GM12873 (cell line): ENCODE data around the gene UNC13D.

Source experiments
- TF ChIP-seq, protein P1 (sequence below): IDR thresholded peaks from 2 replicates; pipeline ENCODE4 v1.5.1; 2012; ENCODE audit warnings: low read depth, mild to moderate bottlenecking, moderate library complexity, low read length, control low read depth; ENCODE audit not compliant: insufficient read depth; ENCODE audit errors: missing control alignments

The UNC13D gene

DNA sequence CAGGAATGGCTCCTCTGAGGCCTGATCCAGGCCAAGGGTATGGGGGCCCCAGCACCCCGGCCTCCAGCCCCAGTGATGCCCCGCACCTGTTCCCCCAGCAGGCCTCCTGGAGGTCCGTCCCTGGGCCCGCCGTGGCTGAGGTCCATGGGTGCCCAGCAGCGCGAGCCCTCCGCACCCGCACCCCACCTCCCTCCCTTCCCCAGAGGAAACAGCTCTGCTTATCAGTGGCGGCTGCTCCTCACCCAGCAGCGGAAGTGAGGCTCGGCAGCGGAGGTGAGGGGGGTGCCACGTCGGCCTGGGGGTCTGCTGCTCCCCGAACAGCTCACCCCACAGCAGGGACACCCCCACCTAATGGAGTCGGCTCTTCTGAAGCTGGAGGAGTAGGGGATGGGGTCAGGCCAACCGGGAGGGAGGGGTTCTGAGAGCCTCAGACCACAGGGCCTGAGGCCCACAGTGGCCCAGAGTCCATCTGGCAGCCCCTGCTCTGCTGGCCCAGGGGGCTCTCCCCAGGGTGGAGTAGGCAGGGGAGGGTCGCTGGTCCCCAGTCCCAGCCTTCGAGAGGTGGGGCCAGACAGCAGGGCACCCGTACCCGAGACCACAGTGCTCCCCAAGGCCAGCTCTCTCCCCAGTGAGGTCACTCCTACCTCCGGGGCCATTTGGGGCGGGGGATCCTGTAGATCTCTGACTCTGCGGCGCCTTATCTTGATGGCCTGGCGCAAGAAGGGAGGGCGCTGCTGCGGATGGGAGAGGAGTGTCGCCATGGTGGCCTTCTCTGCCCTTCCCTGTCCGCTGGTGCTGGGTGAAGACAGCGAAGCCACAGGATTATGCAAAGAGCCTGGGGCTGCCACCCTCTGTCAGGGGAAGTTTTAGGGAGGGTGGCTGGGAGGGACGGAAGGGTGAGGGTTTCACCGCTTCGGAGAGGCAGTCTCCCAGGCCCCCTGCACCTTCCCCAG lies at the start of gene UNC13D:
Gene UNC13D (minus strand): TSS at position 828 of the 953 bp plus-strand sequence. CDS start 67 bp downstream, at position 761.
- TF ChIP-seq, protein P1, sequence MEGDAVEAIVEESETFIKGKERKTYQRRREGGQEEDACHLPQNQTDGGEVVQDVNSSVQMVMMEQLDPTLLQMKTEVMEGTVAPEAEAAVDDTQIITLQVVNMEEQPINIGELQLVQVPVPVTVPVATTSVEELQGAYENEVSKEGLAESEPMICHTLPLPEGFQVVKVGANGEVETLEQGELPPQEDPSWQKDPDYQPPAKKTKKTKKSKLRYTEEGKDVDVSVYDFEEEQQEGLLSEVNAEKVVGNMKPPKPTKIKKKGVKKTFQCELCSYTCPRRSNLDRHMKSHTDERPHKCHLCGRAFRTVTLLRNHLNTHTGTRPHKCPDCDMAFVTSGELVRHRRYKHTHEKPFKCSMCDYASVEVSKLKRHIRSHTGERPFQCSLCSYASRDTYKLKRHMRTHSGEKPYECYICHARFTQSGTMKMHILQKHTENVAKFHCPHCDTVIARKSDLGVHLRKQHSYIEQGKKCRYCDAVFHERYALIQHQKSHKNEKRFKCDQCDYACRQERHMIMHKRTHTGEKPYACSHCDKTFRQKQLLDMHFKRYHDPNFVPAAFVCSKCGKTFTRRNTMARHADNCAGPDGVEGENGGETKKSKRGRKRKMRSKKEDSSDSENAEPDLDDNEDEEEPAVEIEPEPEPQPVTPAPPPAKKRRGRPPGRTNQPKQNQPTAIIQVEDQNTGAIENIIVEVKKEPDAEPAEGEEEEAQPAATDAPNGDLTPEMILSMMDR = no peak

GRCh38 chr17:75893305-75894048 lies 49.3 kb upstream of the UNC13D start:
- TF ChIP-seq, protein P1 = no peak

DNA sequence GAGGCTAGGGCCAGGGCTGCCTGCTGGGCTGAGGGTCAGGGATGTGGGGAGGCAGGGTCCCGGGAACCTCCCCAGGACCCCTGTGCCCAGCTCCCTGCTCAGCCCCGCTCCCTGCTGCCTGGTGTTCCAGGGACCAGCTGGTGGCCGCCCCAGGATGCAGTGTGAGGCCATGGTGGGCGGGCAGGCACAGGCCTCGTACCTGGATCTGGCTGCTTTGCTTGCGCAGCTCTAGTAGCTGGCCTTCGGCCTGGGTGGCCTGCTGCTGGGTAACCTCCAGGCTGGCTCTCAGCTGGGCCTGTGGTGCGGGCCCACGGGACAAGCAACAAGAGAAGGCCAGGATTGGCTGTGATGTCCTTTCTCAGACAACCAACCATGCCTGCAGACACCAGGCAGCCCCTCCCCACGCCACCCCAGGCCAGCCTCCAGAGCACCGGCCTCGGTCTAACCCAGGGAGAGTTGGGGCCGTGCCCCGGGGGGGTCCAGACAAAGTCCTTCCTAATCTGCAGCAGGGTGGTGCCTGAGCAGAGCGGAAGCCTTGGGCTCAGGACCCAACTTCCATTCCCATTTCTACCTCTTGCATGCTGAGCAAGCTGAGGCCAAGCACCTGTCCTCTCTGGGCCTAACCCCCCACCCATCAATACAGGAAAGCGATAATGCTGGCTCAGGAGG lies 48.5 kb upstream of the UNC13D start:
- TF ChIP-seq, protein P1 = no peak

GRCh38 chr17:75891605-75892555 lies 47.7 kb upstream of the UNC13D start:
- TF ChIP-seq, protein P1 = no peak

DNA sequence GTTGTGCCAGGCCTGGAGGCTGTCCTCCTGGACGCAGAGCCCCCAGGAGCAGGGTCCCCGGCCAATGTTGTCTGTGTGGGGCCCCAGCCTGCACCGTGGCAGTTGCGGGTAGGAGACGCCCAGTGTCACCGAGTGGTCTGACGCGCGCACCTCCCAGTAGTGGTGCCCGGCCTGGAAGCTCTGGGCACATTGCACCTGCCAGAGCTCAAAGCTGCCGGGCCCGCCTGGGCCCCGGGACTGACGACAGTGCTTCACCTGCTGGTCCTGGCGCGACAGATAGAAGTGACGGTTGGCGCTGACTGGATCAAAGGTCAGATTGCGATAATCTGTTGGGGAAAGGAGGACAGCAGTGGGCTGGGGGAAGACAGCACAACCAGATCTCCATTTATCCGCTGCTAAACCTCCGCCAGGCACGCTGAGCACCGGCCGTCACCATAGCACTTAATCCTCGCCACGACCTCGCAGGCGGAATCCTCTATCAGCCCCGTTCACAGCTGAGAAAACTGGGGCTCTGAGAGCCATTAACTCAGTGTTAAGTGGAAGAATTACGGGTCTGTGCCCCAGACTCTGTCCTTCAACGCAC lies 46.9 kb upstream of the UNC13D start:
- TF ChIP-seq, protein P1 = no peak

GRCh38 chr17:75889454-75889853 lies 45.2 kb upstream of the UNC13D start:
- TF ChIP-seq, protein P1 = peak; percentile 2
